ENCODE measurements around the gene MAP3K5.

MAP3K5 gene, protein sequence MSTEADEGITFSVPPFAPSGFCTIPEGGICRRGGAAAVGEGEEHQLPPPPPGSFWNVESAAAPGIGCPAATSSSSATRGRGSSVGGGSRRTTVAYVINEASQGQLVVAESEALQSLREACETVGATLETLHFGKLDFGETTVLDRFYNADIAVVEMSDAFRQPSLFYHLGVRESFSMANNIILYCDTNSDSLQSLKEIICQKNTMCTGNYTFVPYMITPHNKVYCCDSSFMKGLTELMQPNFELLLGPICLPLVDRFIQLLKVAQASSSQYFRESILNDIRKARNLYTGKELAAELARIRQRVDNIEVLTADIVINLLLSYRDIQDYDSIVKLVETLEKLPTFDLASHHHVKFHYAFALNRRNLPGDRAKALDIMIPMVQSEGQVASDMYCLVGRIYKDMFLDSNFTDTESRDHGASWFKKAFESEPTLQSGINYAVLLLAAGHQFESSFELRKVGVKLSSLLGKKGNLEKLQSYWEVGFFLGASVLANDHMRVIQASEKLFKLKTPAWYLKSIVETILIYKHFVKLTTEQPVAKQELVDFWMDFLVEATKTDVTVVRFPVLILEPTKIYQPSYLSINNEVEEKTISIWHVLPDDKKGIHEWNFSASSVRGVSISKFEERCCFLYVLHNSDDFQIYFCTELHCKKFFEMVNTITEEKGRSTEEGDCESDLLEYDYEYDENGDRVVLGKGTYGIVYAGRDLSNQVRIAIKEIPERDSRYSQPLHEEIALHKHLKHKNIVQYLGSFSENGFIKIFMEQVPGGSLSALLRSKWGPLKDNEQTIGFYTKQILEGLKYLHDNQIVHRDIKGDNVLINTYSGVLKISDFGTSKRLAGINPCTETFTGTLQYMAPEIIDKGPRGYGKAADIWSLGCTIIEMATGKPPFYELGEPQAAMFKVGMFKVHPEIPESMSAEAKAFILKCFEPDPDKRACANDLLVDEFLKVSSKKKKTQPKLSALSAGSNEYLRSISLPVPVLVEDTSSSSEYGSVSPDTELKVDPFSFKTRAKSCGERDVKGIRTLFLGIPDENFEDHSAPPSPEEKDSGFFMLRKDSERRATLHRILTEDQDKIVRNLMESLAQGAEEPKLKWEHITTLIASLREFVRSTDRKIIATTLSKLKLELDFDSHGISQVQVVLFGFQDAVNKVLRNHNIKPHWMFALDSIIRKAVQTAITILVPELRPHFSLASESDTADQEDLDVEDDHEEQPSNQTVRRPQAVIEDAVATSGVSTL (N-terminal part only)

DNA sequence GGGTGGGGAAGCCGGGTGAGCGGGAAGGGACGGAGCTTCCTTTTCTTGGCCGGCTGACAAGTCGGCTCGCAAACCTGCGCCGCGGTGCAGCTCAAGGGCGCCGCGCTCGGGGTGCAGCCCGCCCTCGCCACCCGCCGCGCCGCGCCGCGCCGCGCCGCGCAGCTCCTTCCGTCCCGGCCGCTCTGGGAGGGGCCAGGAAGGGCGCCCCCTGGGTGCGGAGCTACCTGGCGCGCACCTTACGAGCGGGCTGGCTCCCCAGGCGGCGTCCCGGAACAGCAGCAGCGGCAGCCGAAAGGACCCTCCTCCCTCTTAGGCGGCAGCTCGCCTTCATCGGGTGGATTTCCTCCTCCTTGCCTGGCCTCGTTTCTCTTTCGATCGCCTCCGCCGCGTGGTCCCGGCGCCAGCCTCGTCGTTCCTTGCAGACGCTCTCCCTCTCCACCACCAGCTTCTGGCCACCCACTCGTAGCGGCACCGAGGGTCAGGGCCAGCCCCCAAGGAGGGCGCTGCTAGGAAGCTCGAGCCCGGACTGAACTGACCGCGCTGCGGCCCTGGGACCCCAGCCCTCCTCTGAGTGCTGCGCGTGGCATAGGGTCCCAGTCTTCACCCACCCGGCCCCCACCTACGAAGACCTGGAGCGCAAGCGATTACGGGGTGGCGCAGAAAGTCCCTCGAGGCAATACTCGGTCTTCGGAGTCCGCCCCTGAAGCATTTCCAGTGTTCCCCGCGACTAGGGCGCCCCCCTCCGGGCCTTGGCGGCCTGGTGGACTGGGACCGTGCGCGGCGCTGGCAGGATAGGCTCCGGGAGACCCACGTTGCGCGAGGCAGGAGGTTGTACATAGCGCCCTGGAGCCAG lies at the start of gene MAP3K5:
Gene MAP3K5, minus strand, starts transcription at position 68 of the 853 bp plus-strand sequence. CDS start 320 bp downstream, outside the sequence.
- H3K4me1 ChIP-seq (ENCODE audit: control insufficient read depth, low read depth, low read length) = peaks cover 3% of the 10 kb centered on the region
- no peak within 1 kb of the TSS for H3K27ac ChIP-seq (ENCODE audit: low read length)
- H3K9me3 ChIP-seq (ENCODE audit: control insufficient read depth, low read depth, low read length) = no peaks in the 10 kb centered on the region
- peak within 1 kb of the TSS; percentile 81 for H3K4me3 ChIP-seq (ENCODE audit: low read length)
- H3K36me3 ChIP-seq (ENCODE audit: control insufficient read depth, low read depth, low read length) = no peaks in the 10 kb centered on the region
- H3K27me3 ChIP-seq (ENCODE audit: control insufficient read depth, insufficient read depth, low read length) = peaks cover 51% of the 10 kb centered on the region
- peak within 1 kb of the TSS; percentile 32 for H3K9ac ChIP-seq (ENCODE audit: low read length)

DNA sequence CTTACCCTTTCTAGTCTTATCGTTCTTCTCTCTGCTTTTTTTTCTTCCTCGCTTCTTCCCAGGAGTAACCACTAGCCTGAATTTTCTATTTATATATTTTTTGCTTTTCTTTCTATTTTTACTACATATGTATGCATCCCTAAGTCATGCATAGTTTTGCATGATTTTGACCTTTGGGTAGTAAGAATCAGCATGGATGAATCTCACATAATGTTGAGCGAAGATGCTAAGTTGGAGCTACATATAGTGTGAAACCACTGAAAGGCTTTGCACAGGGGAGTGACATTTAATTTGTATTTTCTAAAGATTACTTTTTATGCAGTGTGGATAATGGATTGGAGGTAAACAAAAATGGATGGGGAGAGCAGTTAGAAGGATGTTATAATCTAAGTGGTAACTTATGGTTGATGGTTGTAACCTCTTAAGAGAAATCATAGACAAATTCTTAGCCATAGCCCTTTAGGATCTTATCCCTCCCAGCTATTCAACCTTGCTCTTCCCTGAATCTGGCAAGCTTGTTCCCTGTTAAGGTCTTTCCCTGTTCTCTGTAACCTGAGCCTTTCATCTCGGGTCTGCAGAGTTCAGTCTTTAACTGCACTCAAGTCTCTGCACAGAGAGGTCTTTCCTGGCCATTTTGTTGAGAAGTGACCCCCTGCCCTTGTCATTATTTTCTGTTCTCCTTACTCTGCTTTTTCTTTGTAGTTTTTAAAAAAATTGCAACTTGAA lies 48.2 kb upstream of the MAP3K5 start:
- Histone ChIP-seq H3K4me3 (ENCODE audit: low read length) (no peak overlapping the region), H3K9me3 (ENCODE audit: control insufficient read depth, low read depth, low read length) (no peaks in the 10 kb centered on the region), H3K9ac (ENCODE audit: low read length) (no peak overlapping the region), H3K4me1 (ENCODE audit: control insufficient read depth, low read depth, low read length) (no peaks in the 10 kb centered on the region), H3K27me3 (ENCODE audit: control insufficient read depth, insufficient read depth, low read length) (no peaks in the 10 kb centered on the region), H3K36me3 (ENCODE audit: control insufficient read depth, low read depth, low read length) (no peaks in the 10 kb centered on the region), H3K27ac (ENCODE audit: low read length) (no peak overlapping the region)

DNA sequence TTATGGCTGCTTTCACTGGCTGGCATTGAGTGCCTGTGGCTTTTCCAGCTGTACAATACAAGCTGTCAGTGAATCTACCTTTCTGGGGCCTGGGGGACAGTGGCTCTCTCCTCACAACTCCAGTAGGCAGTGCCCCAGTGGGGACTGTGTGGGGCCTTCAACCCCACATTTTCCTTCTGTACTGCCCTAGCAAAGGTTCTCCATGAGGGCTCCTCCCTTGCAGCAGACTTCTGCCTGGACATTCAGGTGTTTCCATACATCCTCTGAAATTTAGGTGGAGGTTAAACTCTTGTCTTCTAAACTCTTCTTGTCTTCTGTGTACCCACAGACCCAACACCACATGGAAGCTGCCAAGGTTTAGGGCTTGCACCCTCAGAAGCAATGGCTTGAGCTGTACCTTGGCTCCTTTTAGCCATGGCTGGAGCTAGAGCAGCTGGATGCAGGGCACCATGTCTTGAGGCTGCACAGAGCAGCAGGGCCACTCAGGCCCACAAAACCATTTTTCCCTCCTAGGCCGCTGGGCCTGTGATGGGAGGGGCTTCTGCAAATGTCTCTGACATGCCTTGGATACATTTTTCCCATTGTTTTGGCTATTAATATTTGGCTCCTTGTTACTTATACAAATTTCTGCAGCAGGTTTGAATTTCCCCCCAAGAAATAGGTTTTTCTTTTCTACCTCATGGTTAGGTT lies 39.7 kb upstream of the MAP3K5 start:
- Histone ChIP-seq H3K27ac (ENCODE audit: low read length) (no peak overlapping the region), H3K4me1 (ENCODE audit: control insufficient read depth, low read depth, low read length) (no peaks in the 10 kb centered on the region), H3K27me3 (ENCODE audit: control insufficient read depth, insufficient read depth, low read length) (no peaks in the 10 kb centered on the region), H3K4me3 (ENCODE audit: low read length) (no peak overlapping the region), H3K9ac (ENCODE audit: low read length) (no peak overlapping the region), H3K36me3 (ENCODE audit: control insufficient read depth, low read depth, low read length) (peaks cover 14% of the 10 kb centered on the region), H3K9me3 (ENCODE audit: control insufficient read depth, low read depth, low read length) (peaks cover 13% of the 10 kb centered on the region)

DNA sequence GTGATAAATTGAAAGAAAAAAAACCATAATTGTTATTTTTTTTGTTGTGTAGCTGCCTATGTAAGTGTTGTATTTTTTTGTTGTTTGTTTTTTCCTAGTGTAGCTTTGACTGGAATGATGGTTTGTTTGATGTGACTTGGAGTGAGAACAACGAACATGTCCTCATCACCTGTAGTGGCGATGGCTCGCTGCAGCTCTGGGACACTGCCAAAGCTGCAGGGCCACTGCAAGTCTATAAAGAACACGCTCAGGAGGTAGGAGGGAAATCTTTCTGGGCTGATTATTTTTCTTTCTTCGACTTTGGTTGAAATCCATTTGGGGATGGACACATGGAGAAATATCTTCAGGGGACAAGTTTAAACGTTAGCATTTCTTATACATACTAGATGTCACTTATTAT lies 33.9 kb upstream of the MAP3K5 start:
- Histone ChIP-seq H3K36me3 (ENCODE audit: control insufficient read depth, low read depth, low read length) (peaks cover 20% of the 10 kb centered on the region), H3K27me3 (ENCODE audit: control insufficient read depth, insufficient read depth, low read length) (no peaks in the 10 kb centered on the region), H3K4me1 (ENCODE audit: control insufficient read depth, low read depth, low read length) (no peaks in the 10 kb centered on the region), H3K4me3 (ENCODE audit: low read length) (no peak overlapping the region), H3K27ac (ENCODE audit: low read length) (no peak overlapping the region), H3K9ac (ENCODE audit: low read length) (no peak overlapping the region), H3K9me3 (ENCODE audit: control insufficient read depth, low read depth, low read length) (peaks cover 8% of the 10 kb centered on the region)

DNA sequence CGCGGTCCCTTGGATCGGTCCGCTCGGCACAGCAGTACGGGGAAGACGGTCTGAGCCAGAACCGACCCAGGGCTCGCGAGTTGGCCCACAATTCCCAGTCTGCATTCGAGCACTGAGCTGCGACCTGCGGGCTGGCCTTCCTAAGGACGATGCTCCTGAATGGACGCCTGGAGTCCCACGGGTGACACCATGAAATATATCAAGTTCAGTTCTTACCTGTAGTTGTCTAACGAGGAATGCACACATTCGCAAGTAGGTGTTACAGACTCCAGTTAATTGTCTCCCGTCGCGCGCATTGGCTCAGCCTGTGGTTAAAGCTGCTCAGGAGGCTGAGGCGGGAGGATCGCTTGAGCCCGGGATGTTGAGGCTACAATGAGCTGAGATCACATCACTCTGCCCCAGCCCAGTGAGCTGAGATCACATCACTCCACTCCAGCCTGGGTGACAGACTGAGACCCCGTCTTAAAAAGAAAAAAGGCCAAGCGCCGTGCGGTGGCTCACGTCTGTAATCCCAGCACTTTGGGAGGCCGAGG lies 30.9 kb upstream of the MAP3K5 start:
- H3K36me3 ChIP-seq (ENCODE audit: control insufficient read depth, low read depth, low read length) = peaks cover 12% of the 10 kb centered on the region
- peak overlapping the region; percentile 84 for H3K4me3 ChIP-seq (ENCODE audit: low read length)
- no peak overlapping the region for H3K27ac ChIP-seq (ENCODE audit: low read length)

DNA sequence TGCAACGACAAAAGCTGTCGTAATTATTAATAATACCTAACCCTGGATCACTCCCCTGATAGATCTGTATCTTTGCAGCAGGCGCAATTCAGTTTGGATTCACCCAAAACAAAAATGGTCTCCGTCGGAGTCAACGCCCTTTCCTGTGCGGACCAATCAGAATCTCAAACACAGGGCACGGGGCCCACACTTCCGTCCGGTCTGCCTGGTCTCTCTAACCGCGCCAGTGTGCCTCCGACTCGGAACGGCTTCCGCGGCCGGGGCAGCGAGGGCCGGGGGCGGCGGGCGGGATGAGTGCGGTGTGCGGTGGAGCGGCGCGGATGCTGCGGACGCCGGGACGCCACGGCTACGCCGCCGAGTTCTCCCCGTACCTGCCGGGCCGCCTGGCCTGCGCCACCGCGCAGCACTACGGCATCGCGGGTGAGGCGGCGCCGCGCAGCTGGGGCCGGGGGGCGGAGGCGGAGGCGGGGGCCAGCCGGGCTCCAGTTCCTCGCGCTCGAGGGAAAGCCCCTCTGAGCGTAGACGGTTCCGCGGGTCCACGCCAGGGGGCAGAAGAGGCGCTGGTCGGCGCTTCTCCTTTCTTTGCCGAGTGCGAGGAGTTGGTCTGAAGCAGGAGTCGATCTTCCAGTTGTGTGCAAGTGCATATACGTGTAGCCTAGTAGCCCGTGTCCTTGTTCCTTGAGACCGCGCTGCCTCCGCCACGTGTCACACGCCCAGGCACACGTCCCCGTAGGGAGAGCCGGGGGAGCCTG lies 30.3 kb upstream of the MAP3K5 start, which contains the start of gene PEX7:
Gene PEX7, plus strand, starts transcription at position 217 of the 752 bp plus-strand sequence. Its CDS starts 74 bp downstream, at position 291.
- no peaks in the 10 kb centered on the region for H3K27me3 ChIP-seq (ENCODE audit: control insufficient read depth, insufficient read depth, low read length)
- no peaks in the 10 kb centered on the region for H3K4me1 ChIP-seq (ENCODE audit: control insufficient read depth, low read depth, low read length)
- H3K9me3 ChIP-seq (ENCODE audit: control insufficient read depth, low read depth, low read length) = no peaks in the 10 kb centered on the region
- H3K36me3 ChIP-seq (ENCODE audit: control insufficient read depth, low read depth, low read length) = peaks cover 12% of the 10 kb centered on the region
- H3K27ac ChIP-seq (ENCODE audit: low read length) = peak within 1 kb of the TSS; percentile 81
- peak within 1 kb of the TSS; percentile 77 for H3K9ac ChIP-seq (ENCODE audit: low read length)
- H3K4me3 ChIP-seq (ENCODE audit: low read length) = peak within 1 kb of the TSS; percentile 84

More for the DNA sequence above, 30.9 kb upstream of the MAP3K5 start:
- H3K9me3 ChIP-seq (ENCODE audit: control insufficient read depth, low read depth, low read length) = no peaks in the 10 kb centered on the region
- H3K4me1 ChIP-seq (ENCODE audit: control insufficient read depth, low read depth, low read length) = no peaks in the 10 kb centered on the region
- H3K9ac ChIP-seq (ENCODE audit: low read length) = peak overlapping the region; percentile 77
- H3K27me3 ChIP-seq (ENCODE audit: control insufficient read depth, insufficient read depth, low read length) = no peaks in the 10 kb centered on the region

DNA sequence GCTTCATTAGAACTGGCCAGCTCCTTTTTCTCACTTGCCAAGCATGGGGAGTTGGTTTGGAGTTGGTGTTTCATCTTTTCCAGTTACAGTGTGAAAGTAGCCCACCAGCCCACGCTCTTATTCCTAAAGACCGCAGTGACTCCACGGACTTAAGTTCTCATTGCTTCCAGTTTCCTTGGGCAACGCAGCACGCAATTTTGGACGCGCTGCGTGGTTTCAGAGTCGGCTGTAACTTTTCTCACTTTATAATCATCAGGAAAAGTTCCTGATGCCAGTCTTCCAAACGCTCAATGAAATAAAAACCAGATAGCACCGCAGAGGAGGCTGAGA lies 29.7 kb upstream of the MAP3K5 start:
- Histone ChIP-seq H3K4me1 (ENCODE audit: control insufficient read depth, low read depth, low read length) (no peaks in the 10 kb centered on the region), H3K9me3 (ENCODE audit: control insufficient read depth, low read depth, low read length) (no peaks in the 10 kb centered on the region), H3K36me3 (ENCODE audit: control insufficient read depth, low read depth, low read length) (peaks cover 11% of the 10 kb centered on the region), H3K27ac (ENCODE audit: low read length) (peak overlapping the region; percentile 81), H3K4me3 (ENCODE audit: low read length) (peak overlapping the region; percentile 84), H3K9ac (ENCODE audit: low read length) (peak overlapping the region; percentile 77), H3K27me3 (ENCODE audit: control insufficient read depth, insufficient read depth, low read length) (no peaks in the 10 kb centered on the region)

DNA sequence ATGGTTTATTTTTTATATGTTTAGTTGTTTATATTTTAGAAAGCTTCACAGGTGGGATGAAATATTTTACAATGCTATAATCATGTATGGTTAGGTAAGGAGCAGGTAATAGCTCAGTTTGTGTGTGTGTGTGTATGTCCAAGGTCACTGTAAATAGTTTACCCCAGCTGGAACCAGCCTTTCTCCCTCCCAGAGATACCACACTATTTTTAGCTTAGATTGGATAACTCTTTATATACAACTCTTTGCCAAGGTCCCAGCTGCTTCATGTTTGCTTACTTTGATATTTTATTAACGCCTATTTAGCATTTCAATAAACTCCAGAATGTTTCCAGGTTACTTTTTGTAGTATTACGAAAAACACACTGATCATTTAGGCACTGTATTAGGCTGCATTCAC lies 28.3 kb upstream of the MAP3K5 start:
- H3K27ac ChIP-seq (ENCODE audit: low read length) = no peak overlapping the region
- H3K4me3 ChIP-seq (ENCODE audit: low read length) = no peak overlapping the region
- H3K9me3 ChIP-seq (ENCODE audit: control insufficient read depth, low read depth, low read length) = no peaks in the 10 kb centered on the region
- no peak overlapping the region for H3K9ac ChIP-seq (ENCODE audit: low read length)
- no peaks in the 10 kb centered on the region for H3K27me3 ChIP-seq (ENCODE audit: control insufficient read depth, insufficient read depth, low read length)
- H3K36me3 ChIP-seq (ENCODE audit: control insufficient read depth, low read depth, low read length) = no peaks in the 10 kb centered on the region
- no peaks in the 10 kb centered on the region for H3K4me1 ChIP-seq (ENCODE audit: control insufficient read depth, low read depth, low read length)

DNA sequence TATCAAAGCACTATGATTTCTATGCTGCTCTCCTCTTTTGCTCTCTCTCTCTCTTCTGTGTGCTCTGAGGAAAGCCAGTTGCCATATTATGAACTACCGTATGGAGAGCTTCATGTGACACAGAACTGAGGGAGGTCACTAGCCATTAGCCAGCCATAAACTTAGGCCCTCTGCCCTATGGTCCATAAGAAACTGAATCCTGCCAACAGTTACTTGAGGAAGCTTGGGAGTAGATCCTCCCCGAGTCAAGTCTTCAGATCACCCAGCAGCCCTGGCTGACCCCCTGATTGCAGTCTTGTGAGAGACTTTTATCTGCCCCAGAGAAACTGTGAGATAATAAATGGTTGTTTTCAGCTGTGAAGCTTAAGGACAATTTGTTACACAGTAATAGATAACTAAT lies 24.4 kb upstream of the MAP3K5 start:
- H3K9me3 ChIP-seq (ENCODE audit: control insufficient read depth, low read depth, low read length) = no peaks in the 10 kb centered on the region
- no peaks in the 10 kb centered on the region for H3K36me3 ChIP-seq (ENCODE audit: control insufficient read depth, low read depth, low read length)
- H3K4me3 ChIP-seq (ENCODE audit: low read length) = no peak overlapping the region
- no peak overlapping the region for H3K27ac ChIP-seq (ENCODE audit: low read length)
- no peak overlapping the region for H3K9ac ChIP-seq (ENCODE audit: low read length)
- H3K27me3 ChIP-seq (ENCODE audit: control insufficient read depth, insufficient read depth, low read length) = no peaks in the 10 kb centered on the region
- H3K4me1 ChIP-seq (ENCODE audit: control insufficient read depth, low read depth, low read length) = no peaks in the 10 kb centered on the region

Measured in iPS-18a (cell line).